C4-2B (cell line): Measurements from ENCODE around the gene CRACDL.

Experiments
- CTCF ChIP-seq: fragments of 450-650 bp; conservative IDR thresholded peaks from 2 replicates; pipeline ENCODE4 v1.5.1; 2017; ENCODE audit warnings: mild to moderate bottlenecking
- ZFX ChIP-seq: fragments of 450-650 bp; IDR thresholded peaks from 2 replicates; pipeline ENCODE4 v1.6.1; 2017

- TF ChIP-seq CTCF (no peak), ZFX (no peak)
These were observed 157.9 kb downstream of the CRACDL start for GRCh38 chr2:98778151-98778550.
